Type B pancreatic cell (in vitro differentiated cells): ENCODE data around the gene PDE6A. TPM values are rescaled to one million over a fixed set of nuclear protein-coding genes. Genes with fewer than 3 reads are reported as not detected.
A peak's percentile ranks its signal among the peaks of the same experiment; 100 is the strongest.

Experiments
- DNase-seq: peaks from one replicate; pipeline ENCODE4 v3.0.0; 2021; ENCODE audit warnings: mixed read lengths; ENCODE audit not compliant: unreplicated experiment; ENCODE audit errors: extremely low spot score
- H3K27ac Mint-ChIP-seq: 2 replicates; pipeline ENCODE4 v1.8.0; 2021; ENCODE audit warnings: mild to moderate bottlenecking, mixed read lengths
- H3K27me3 Mint-ChIP-seq: 2 replicates; pipeline ENCODE4 v1.8.0; 2021; ENCODE audit warnings: mixed read lengths
- H3K36me3 Mint-ChIP-seq: 2 replicates; pipeline ENCODE4 v1.8.0; 2021; ENCODE audit warnings: mixed read lengths
- H3K4me1 Mint-ChIP-seq: one replicate; pipeline ENCODE4 v1.8.0; 2021; ENCODE audit warnings: mixed read lengths; ENCODE audit not compliant: unreplicated experiment
- H3K4me3 Mint-ChIP-seq: 2 replicates; pipeline ENCODE4 v1.8.0; 2021; ENCODE audit warnings: mild to moderate bottlenecking, mixed read lengths
- H3K9me3 Mint-ChIP-seq: 2 replicates; pipeline ENCODE4 v1.8.0; 2021; ENCODE audit warnings: mixed read lengths
- total RNA-seq: library from RNA; stranded (reverse); gene quantifications from 2 replicates; pipeline ENCODE4 v1.2.1, GENCODE V29; 2021; ENCODE audit warnings: low replicate concordance
- TF ChIP-seq, protein P1 (sequence below): fragments of 200-600 bp; sonication (generic); conservative IDR thresholded peaks from 2 replicates; pipeline ENCODE4 v1.5.0; 2021; ENCODE audit warnings: antibody characterized with exemption, mild to moderate bottlenecking

The PDE6A gene
- total RNA-seq, 1 donor from 2014 or later, result not detected

DNA sequence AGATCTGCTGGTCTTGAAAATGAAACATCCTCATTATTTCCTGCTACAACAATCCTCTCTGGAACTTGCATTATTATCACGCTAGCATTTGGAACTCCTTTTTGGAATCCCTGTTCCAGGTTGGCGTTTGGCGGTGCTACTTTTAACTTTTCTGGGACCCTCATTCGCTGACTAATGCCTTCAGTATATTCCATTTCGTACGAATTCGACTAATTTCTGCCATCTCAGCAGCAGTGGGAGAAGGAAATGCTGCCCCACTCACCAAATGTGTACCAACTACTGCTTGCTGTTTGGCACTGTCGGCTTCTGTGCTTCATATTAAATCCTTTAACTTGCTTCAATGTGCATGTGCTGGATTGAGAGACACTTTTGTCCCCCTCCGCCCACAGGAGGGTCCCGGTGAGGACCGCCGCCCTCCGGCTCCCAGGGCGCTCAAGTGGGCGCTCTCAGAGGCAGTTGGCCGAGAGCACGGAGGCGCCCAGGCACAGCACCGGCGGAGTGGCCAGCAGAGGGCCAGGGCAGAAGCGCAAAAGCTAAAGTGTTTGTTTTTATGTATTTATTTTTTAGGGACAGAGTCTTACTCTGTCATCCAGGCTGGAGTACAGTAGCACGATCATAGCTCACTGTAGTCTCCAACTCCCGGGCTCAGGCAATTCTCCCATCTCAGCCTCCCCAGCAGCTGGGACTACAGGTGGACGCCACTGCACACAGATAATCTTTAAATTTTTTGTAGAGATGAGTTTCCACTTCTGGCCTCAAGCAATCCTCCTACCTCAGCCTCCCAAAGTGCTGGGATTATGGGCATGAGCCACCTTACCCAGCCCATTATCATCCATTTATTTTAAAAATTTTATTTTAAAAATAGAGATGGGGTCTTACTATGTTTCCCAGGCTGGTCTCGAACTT is 11.9 kb downstream of the PDE6A start:
- Mint-ChIP-seq H3K4me1 (peaks cover under 1% of the 10 kb centered on the region), H3K36me3 (no peaks in the 10 kb centered on the region), H3K9me3 (no peaks in the 10 kb centered on the region), H3K27me3 (peaks cover 10% of the 10 kb centered on the region), H3K4me3 (no peak overlapping the region), H3K27ac (no peak overlapping the region)
- TF ChIP-seq, protein P1, sequence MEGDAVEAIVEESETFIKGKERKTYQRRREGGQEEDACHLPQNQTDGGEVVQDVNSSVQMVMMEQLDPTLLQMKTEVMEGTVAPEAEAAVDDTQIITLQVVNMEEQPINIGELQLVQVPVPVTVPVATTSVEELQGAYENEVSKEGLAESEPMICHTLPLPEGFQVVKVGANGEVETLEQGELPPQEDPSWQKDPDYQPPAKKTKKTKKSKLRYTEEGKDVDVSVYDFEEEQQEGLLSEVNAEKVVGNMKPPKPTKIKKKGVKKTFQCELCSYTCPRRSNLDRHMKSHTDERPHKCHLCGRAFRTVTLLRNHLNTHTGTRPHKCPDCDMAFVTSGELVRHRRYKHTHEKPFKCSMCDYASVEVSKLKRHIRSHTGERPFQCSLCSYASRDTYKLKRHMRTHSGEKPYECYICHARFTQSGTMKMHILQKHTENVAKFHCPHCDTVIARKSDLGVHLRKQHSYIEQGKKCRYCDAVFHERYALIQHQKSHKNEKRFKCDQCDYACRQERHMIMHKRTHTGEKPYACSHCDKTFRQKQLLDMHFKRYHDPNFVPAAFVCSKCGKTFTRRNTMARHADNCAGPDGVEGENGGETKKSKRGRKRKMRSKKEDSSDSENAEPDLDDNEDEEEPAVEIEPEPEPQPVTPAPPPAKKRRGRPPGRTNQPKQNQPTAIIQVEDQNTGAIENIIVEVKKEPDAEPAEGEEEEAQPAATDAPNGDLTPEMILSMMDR, result peak; percentile 54
- DNase-seq, result no peak

DNA sequence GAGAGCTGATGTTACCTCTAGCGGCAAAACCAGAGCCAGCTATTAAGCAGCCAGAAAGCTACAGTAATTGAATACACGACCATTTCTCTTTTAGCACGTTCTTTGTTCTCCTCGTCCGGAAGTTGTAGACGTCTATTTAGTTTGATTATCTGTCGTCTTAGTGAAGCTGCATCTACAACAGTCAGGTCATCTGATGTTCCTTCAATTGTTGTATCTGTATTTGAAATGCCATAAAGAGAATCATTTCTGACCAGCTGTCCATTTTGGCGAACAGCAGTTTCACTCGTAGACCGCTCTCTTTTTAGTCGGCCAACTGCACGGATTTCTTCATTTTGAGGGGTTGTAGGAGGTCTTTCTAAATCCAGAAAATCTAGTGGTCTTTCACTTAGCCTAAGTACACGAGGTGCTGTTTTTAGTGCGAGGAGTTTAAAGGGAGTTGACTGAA is 12.6 kb downstream of the PDE6A start:
- no peaks in the 10 kb centered on the region for H3K4me1 Mint-ChIP-seq
- TF ChIP-seq, protein P1, result no peak
- no peak for DNase-seq
- no peaks in the 10 kb centered on the region for H3K9me3 Mint-ChIP-seq
- no peak overlapping the region for H3K27ac Mint-ChIP-seq
- no peak overlapping the region for H3K4me3 Mint-ChIP-seq
- peaks cover 7% of the 10 kb centered on the region for H3K27me3 Mint-ChIP-seq
- H3K36me3 Mint-ChIP-seq, result no peaks in the 10 kb centered on the region

DNA sequence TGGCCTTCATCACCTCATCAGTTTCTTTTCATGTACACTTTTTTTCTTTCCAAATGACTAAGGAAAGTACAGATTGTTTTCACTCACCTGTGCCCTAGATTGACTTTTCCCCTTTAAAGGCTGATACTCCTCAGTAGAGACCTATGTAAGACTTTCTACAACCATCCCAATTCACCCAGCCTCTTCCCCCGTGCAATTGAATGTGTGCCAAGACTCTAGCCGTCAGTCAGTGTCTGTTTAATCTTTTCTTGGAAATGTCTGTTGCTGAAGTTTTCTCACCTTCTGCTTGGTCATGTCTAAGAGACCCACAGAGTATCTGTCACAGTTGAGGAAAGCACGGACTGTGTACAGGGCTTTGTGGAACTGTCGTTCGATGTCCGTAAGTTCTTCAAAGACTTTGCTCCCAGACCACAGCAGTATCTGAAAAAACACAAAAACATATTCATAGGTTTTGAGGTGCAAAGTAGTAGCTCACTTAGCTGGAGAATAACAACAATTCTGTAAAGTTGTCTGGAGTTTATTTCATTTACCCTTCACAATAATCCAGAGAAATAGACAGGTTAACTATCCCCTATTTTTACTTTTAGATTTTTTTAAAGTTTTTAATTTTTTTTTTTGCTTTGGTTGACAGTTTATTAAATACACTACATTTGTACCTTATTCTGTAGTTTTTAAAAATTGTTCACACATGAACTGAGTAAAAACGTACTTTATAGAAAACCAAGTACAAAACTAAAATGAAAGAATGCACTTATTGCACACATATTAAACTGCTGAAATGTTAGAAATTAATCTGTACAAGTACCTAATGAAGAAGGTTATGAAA is 13.6 kb downstream of the PDE6A start:
- TF ChIP-seq, protein P1, result no peak
- no peak for DNase-seq
- Mint-ChIP-seq H3K4me1 (no peaks in the 10 kb centered on the region), H3K9me3 (no peaks in the 10 kb centered on the region), H3K27me3 (peaks cover 7% of the 10 kb centered on the region), H3K36me3 (no peaks in the 10 kb centered on the region), H3K27ac (no peak overlapping the region), H3K4me3 (no peak overlapping the region)

DNA sequence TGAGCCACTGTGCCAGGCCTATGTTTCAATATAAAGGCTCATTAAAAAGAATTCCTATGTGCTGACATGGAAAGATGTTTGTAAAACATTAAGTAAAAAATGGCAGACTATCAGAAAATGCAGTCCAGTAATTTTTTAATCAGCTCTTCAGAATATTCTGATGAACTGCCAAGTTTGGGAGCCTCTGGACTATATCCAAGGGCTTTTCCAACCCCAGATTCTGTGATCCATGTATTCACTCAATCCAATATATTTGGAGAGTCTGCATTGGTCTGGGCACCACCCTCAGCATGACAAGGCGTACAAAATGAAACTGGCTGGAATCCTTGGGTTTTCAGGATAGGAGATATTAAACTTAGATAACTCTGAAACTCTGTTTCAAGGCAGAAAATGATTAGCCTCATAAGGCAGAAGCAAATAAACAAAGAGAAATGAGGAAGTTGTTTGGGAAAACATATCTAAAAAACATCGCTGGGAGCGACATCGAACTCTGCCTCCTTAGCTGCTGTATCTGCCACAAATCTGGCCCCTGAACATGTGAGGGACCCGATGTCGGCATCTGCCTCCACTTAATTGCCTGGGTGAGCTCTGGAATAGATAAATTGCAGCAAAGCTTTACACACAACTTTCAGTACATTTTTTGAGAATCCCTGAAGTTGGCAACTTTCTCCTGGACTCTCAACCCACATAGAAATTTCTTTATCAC is 14.4 kb downstream of the PDE6A start:
- peaks cover 7% of the 10 kb centered on the region for H3K27me3 Mint-ChIP-seq
- H3K27ac Mint-ChIP-seq, result no peak overlapping the region
- no peaks in the 10 kb centered on the region for H3K4me1 Mint-ChIP-seq
- DNase-seq, result no peak
- no peaks in the 10 kb centered on the region for H3K36me3 Mint-ChIP-seq
- H3K9me3 Mint-ChIP-seq, result no peaks in the 10 kb centered on the region
- TF ChIP-seq, protein P1, result no peak
- H3K4me3 Mint-ChIP-seq, result no peak overlapping the region

DNA sequence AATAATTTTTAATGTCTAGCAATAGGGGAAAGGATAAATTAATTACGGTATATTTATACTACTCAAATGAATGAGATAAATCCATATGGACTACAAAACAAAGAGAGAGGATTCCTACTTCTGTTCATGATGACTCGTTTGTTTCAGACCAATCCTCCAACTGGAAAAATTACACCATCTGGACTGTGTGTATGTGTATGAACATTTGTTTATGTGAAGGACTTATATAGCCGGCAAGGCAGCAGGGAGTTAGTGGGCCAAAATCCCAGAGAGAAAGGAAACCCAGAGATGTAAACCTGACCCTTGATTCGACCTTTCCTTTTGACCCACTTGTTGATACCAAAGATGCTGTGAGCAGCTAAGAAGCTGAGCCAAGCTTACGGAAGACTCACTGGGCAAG is 20.1 kb downstream of the PDE6A start:
- DNase-seq, result no peak
- H3K36me3 Mint-ChIP-seq, result no peaks in the 10 kb centered on the region
- no peak overlapping the region for H3K4me3 Mint-ChIP-seq
- H3K27me3 Mint-ChIP-seq, result no peaks in the 10 kb centered on the region
- H3K27ac Mint-ChIP-seq, result no peak overlapping the region
- TF ChIP-seq, protein P1, result no peak
- H3K9me3 Mint-ChIP-seq, result no peaks in the 10 kb centered on the region
- no peaks in the 10 kb centered on the region for H3K4me1 Mint-ChIP-seq
